Tibial nerve (tissue), 4 donors: ENCODE data around the gene LMF1.

Source experiments
- EP300 ChIP-seq, 2 donors: sonication (generic); formaldehyde crosslinking; IDR thresholded peaks; one replicate each; pipeline ENCODE4 v1.6.1; 2017; ENCODE audit warnings: antibody characterized with exemption in 2 of 2, mild to moderate bottlenecking in 1 of 2
- POLR2A ChIP-seq, 2 donors: fragments of 450-650 bp; IDR thresholded peaks; one replicate each; pipeline ENCODE4 v1.6.1; 2017; ENCODE audit warnings: antibody characterized with exemption in 2 of 2, mild to moderate bottlenecking in 2 of 2, moderate library complexity in 2 of 2
- TF ChIP-seq, protein P1 (sequence below), 5 experiments: fragments of 200-600 bp in 3 of 5; fragments of 450-650 bp in 2 of 5; sonication (generic) in 3 of 5; IDR thresholded peaks; one replicate each; pipeline ENCODE4 v1.5.1; 2016 to 2019; ENCODE audit warnings: antibody characterized with exemption in 5 of 5, mild to moderate bottlenecking in 3 of 5, moderate library complexity in 2 of 5

GRCh38 chr16:892006-892405 lies 78.8 kb downstream of the LMF1 start:
- no peak for TF ChIP-seq POLR2A (IDR thresholded peaks at IDR 0.05)
- TF ChIP-seq EP300 (IDR thresholded peaks at IDR 0.05): no peak
- TF ChIP-seq, protein P1, sequence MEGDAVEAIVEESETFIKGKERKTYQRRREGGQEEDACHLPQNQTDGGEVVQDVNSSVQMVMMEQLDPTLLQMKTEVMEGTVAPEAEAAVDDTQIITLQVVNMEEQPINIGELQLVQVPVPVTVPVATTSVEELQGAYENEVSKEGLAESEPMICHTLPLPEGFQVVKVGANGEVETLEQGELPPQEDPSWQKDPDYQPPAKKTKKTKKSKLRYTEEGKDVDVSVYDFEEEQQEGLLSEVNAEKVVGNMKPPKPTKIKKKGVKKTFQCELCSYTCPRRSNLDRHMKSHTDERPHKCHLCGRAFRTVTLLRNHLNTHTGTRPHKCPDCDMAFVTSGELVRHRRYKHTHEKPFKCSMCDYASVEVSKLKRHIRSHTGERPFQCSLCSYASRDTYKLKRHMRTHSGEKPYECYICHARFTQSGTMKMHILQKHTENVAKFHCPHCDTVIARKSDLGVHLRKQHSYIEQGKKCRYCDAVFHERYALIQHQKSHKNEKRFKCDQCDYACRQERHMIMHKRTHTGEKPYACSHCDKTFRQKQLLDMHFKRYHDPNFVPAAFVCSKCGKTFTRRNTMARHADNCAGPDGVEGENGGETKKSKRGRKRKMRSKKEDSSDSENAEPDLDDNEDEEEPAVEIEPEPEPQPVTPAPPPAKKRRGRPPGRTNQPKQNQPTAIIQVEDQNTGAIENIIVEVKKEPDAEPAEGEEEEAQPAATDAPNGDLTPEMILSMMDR (IDR thresholded peaks at IDR 0.05): no peak
